GM12872 (cell line): Measurements from ENCODE around the gene TPRG1L.

ENCODE experiments used
- TF ChIP-seq, protein P1 (sequence below): IDR thresholded peaks from 3 replicates; pipeline ENCODE4 v1.5.1; 2011; ENCODE audit warnings: low read depth, mild to moderate bottlenecking, low read length, moderate library complexity; ENCODE audit not compliant: insufficient read depth

The TPRG1L gene

GRCh38 chr1:3623441-3624199 lies 1.2 kb upstream of the TPRG1L start:
- TF ChIP-seq, protein P1, sequence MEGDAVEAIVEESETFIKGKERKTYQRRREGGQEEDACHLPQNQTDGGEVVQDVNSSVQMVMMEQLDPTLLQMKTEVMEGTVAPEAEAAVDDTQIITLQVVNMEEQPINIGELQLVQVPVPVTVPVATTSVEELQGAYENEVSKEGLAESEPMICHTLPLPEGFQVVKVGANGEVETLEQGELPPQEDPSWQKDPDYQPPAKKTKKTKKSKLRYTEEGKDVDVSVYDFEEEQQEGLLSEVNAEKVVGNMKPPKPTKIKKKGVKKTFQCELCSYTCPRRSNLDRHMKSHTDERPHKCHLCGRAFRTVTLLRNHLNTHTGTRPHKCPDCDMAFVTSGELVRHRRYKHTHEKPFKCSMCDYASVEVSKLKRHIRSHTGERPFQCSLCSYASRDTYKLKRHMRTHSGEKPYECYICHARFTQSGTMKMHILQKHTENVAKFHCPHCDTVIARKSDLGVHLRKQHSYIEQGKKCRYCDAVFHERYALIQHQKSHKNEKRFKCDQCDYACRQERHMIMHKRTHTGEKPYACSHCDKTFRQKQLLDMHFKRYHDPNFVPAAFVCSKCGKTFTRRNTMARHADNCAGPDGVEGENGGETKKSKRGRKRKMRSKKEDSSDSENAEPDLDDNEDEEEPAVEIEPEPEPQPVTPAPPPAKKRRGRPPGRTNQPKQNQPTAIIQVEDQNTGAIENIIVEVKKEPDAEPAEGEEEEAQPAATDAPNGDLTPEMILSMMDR: no peak

DNA sequence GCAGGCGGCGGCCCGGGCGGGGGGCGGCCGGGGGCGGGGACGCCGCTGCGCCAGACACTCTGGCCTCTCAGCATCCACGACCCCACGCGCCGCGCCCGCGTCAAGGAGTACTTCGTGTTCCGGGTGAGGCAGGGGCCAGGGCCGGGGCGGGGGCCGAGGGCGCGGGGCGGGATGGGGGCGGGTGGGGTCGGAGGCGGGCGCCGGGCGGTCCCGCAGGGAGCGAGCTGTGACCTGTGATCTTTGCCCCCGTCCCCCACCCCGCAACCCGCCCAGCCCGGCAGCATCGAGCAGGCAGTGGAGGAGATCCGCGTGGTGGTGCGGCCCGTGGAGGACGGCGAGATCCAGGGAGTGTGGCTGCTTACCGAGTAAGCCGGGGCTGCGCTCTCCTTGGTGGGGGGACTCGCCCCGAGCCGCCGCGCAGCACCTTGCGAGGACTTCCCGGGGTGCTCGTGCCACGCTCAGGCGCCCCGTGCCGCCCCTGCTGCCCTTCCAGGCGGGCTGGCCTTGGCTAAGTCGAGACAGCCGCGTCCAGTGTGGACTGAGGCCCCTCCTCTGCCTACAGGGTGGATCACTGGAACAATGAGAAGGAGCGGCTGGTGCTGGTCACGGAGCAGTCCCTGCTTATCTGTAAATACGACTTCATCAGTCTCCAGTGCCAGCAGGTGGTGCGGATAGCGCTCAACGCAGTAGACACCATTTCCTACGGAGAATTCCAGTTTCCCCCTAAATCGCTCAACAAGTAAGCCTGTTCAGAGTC lies 514 bp downstream of the TPRG1L start:
- TF ChIP-seq, protein P1: no peak

DNA sequence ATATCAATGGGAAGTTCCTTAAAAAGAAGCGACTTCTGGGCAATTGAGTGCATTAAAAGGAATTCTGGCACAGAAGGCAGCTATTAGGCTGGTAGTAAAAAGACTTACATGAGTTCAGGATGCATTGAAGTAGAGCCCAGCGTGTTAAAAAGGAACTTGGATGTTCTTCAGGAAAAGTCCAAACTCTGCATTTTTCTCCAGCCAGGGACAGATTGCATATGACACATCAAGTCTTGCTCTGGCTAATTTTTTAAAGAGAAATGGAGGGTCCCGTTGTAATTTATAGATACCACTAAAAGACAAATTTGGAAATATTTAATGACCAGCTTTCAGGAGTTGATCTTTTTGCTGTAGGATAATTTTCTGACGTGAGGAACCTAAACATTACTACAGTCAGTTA lies 1.2 kb downstream of the TPRG1L start:
- TF ChIP-seq, protein P1: no peak

- TF ChIP-seq, protein P1: no peak
These were observed 2.9 kb downstream of the TPRG1L start for GRCh38 chr1:3627515-3628253.

- TF ChIP-seq, protein P1: no peak
These were observed 3.6 kb downstream of the TPRG1L start for GRCh38 chr1:3628445-3628844.

DNA sequence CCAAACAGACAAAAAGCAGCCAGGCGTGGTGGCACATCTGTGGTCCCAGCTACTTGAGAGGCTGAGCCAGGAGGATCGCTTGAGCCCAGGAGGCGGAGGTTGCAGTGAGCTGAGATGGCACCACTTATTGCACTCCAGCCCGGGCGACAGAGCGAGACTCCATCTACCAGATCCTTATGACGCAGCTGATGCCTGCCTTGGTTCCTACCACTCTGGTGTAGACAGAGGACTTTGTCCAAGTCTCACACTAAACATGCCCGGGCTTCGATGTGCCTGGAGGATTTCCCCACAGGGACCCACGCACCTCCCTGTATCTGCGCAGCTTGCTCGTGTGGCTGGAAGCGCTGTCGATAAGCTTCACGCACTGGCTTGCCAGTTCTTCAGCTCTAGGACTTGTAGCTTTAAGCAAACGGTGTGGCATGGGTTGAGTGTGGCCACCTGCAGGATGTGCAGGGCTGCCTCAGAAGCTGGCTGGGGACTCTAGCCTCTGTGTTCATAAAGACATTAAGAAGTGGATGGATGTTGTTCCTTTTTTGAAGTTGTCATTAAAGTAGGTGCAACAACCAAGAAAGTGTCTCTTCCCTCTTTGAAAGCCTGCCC lies 4.8 kb downstream of the TPRG1L start:
- TF ChIP-seq, protein P1: no peak

DNA sequence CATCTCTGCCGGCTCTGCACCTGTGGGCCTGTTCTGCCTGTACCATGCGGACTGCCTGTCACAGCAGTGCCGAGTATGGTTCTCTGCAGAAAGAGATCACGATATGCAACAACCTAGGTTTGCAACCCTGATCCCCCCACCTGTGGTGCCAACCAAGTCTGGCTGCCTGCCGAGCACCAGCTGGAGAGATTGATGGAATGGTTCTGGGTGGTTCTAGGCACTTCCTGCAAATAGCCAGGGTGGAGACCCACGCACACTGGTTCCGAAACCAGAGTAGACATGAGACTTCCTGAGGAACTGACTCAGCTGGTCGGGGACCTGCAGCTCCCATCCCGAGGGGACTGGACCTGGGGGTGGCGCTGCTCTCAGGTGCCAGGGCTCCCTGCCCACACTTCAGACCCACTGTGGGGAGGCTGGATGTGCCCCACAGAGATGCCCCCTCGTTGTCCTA lies 5.4 kb downstream of the TPRG1L start:
- TF ChIP-seq, protein P1: no peak
